OCI-LY3 (cell line): ENCODE measurements around the gene RHBDD2.

Experiments used
- EZH2phosphoT487 ChIP-seq: fragments of 200-600 bp; shearing (Covaris generic); IDR thresholded peaks from 2 replicates; pipeline ENCODE4 v1.6.1; 2018; ENCODE audit warnings: antibody characterized with exemption, mixed run types, low read depth
- TF ChIP-seq, protein P1 (sequence below): fragments of 200-600, 300-600 bp; sonication (generic); IDR thresholded peaks from 2 replicates; pipeline ENCODE4 v1.5.1; 2014; ENCODE audit warnings: antibody characterized with exemption, low read length, low read depth

DNA sequence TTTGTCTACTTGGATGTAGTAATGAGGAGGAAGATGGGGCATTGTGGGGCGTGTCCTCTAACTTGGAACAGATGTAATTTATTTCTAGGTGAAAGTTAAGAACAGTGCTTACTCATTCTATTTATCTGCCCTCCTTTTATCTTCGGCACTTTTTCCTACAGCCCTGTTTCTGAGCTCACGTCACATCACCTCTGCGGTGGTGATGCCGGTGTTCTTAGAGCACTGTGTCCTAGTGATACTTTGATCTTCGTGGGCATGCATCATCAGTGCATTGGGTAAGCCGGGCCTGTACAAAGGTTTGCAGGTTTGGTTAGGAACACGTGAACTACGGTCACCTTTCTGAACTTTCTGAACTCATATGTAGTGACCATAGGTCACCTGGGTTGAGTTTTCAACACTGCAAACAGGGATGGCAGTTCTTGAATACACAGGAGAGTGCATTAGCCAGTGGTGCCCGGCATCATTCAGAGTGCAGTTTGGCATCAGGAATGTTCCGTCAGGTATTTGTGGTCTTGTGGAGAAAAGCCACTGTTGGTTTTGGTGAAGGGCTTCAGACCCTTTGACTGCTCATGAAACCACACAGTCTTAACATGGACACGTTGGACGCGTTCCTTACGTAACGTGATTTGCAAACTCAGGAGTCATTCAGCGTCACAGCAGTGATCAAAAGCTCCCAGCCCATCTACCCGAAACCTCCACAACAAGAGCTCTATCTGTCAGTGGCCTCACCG lies 41.8 kb downstream of the RHBDD2 start:
- TF ChIP-seq, protein P1, sequence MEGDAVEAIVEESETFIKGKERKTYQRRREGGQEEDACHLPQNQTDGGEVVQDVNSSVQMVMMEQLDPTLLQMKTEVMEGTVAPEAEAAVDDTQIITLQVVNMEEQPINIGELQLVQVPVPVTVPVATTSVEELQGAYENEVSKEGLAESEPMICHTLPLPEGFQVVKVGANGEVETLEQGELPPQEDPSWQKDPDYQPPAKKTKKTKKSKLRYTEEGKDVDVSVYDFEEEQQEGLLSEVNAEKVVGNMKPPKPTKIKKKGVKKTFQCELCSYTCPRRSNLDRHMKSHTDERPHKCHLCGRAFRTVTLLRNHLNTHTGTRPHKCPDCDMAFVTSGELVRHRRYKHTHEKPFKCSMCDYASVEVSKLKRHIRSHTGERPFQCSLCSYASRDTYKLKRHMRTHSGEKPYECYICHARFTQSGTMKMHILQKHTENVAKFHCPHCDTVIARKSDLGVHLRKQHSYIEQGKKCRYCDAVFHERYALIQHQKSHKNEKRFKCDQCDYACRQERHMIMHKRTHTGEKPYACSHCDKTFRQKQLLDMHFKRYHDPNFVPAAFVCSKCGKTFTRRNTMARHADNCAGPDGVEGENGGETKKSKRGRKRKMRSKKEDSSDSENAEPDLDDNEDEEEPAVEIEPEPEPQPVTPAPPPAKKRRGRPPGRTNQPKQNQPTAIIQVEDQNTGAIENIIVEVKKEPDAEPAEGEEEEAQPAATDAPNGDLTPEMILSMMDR = no peak
- no peak for TF ChIP-seq EZH2phosphoT487
